OCI-LY7 (cell line): ENCODE results near the gene ABCG2.

Experiments used
- EZH2phosphoT487 ChIP-seq: fragments of 200-600 bp; sonication (generic); IDR thresholded peaks from 2 replicates; pipeline ENCODE4 v1.6.1; 2018; ENCODE audit warnings: low read depth, borderline replicate concordance, mild to moderate bottlenecking, mixed run types, antibody characterized with exemption, low read length, moderate library complexity, mixed read lengths
- TF ChIP-seq, protein P1 (sequence below): fragments of 200-600 bp; sonication (generic); conservative IDR thresholded peaks from 2 replicates; pipeline ENCODE4 v1.5.1; 2014; ENCODE audit warnings: mild to moderate bottlenecking, antibody characterized with exemption, low read length, moderate library complexity, mixed read lengths

DNA sequence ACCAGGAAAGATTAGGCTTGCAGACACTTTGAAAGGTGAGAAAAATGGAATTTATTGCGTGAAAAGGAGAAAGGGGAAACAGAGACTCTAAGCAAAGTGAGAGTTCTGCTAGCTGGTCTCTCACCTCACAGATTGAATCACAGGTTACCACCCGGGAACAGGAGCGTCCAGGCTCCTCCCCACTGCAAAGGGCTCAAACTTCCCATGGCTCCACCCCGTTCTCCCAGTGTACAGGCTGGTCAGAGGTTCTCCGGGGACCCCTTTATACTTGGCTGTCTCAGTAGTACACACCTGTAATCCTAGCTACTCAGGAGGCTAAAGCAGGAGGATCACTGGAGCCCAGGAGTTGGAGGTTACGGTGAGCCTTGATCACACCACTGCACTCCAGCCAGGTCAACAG lies 44.0 kb upstream of the ABCG2 start:
- TF ChIP-seq, protein P1, sequence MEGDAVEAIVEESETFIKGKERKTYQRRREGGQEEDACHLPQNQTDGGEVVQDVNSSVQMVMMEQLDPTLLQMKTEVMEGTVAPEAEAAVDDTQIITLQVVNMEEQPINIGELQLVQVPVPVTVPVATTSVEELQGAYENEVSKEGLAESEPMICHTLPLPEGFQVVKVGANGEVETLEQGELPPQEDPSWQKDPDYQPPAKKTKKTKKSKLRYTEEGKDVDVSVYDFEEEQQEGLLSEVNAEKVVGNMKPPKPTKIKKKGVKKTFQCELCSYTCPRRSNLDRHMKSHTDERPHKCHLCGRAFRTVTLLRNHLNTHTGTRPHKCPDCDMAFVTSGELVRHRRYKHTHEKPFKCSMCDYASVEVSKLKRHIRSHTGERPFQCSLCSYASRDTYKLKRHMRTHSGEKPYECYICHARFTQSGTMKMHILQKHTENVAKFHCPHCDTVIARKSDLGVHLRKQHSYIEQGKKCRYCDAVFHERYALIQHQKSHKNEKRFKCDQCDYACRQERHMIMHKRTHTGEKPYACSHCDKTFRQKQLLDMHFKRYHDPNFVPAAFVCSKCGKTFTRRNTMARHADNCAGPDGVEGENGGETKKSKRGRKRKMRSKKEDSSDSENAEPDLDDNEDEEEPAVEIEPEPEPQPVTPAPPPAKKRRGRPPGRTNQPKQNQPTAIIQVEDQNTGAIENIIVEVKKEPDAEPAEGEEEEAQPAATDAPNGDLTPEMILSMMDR, result no peak
- no peak for TF ChIP-seq EZH2phosphoT487
